ENCODE results near the gene KCNQ5.

KCNQ5 gene

GRCh38 chr6:73017476-73017875, 395.6 kb downstream of the KCNQ5 start:
- no peak for TF ChIP-seq CTCF (IDR thresholded peaks at IDR 0.05; ENCODE audit: extremely low read depth, missing control alignments)
- DNase-seq (ENCODE audit: low spot score): no peak

- no peak for DNase-seq (ENCODE audit: low spot score)
These were observed 402.7 kb downstream of the KCNQ5 start for GRCh38 chr6:73024598-73024997.

GRCh38 chr6:73027691-73028090, 405.8 kb downstream of the KCNQ5 start:
- TF ChIP-seq CTCF (IDR thresholded peaks at IDR 0.05; ENCODE audit: extremely low read depth, missing control alignments): no peak
- DNase-seq (ENCODE audit: low spot score): no peak

More at GRCh38 chr6:73024598-73024997, 402.7 kb downstream of the KCNQ5 start:
- TF ChIP-seq CTCF (IDR thresholded peaks at IDR 0.05; ENCODE audit: extremely low read depth, missing control alignments): no peak

GRCh38 chr6:73028124-73028766, 406.4 kb downstream of the KCNQ5 start:
- no peak for TF ChIP-seq CTCF (IDR thresholded peaks at IDR 0.05; ENCODE audit: extremely low read depth, missing control alignments)
- DNase-seq (ENCODE audit: low spot score): no peak

GRCh38 chr6:73028893-73029450, 407.1 kb downstream of the KCNQ5 start:
- no peak for DNase-seq (ENCODE audit: low spot score)
- TF ChIP-seq CTCF (IDR thresholded peaks at IDR 0.05; ENCODE audit: extremely low read depth, missing control alignments): no peak

- peak; percentile 13 for DNase-seq (ENCODE audit: low spot score)
- no peak for TF ChIP-seq CTCF (IDR thresholded peaks at IDR 0.05; ENCODE audit: extremely low read depth, missing control alignments)
These were observed 408.4 kb downstream of the KCNQ5 start for GRCh38 chr6:73030257-73030656.

GRCh38 chr6:73030791-73031782, 409.2 kb downstream of the KCNQ5 start:
- no peak for TF ChIP-seq CTCF (IDR thresholded peaks at IDR 0.05; ENCODE audit: extremely low read depth, missing control alignments)
- DNase-seq (ENCODE audit: low spot score): no peak
